Liver (tissue), 9 donors: ENCODE measurements around the gene C12orf57. TPM values are rescaled to one million over a fixed set of nuclear protein-coding genes. Genes with fewer than 3 reads are reported as not detected.

Source experiments
- DNase-seq: peaks from one replicate; pipeline ENCODE4 v3.0.0-alpha.2; 2017; ENCODE audit warnings: low spot score
- H3K27ac ChIP-seq, 2 donors: one replicate each; pipeline ENCODE4 v1.7.0; 2013; ENCODE audit warnings: inconsistent platforms in 2 of 2, low read length in 2 of 2, control low read depth in 1 of 2, low read depth in 1 of 2, mild to moderate bottlenecking in 1 of 2
- H3K27me3 ChIP-seq, 4 donors: one replicate each; pipeline versions ENCODE4 v1.6.1 to v1.7.0; 2013; ENCODE audit warnings: low read length in 3 of 4, inconsistent platforms in 1 of 4, mild to moderate bottlenecking in 1 of 4, moderate library complexity in 1 of 4; ENCODE audit not compliant: control insufficient read depth in 4 of 4, insufficient read depth in 4 of 4
- H3K36me3 ChIP-seq, 4 donors: one replicate each; pipeline versions ENCODE4 v1.6.1 to v1.7.0; 2013; ENCODE audit warnings: low read length in 3 of 4, mild to moderate bottlenecking in 3 of 4, low read depth in 1 of 4, moderate library complexity in 1 of 4; ENCODE audit not compliant: control insufficient read depth in 4 of 4, insufficient read depth in 3 of 4
- H3K4me1 ChIP-seq, 4 donors: one replicate each; pipeline versions ENCODE4 v1.6.1 to v1.7.0; 2013; ENCODE audit warnings: low read length in 3 of 4, mild to moderate bottlenecking in 3 of 4, moderate library complexity in 1 of 4; ENCODE audit not compliant: control insufficient read depth in 4 of 4, insufficient read depth in 4 of 4
- H3K4me3 ChIP-seq, 3 donors: one replicate each; pipeline versions ENCODE4 v1.6.1 to v1.7.0; 2013; ENCODE audit warnings: low read length in 3 of 3, control low read depth in 1 of 3, low read depth in 1 of 3, mild to moderate bottlenecking in 1 of 3
- H3K9ac ChIP-seq, 2 donors: one replicate each; pipeline ENCODE4 v1.7.0; 2013; ENCODE audit warnings: low read length in 2 of 2, mild to moderate bottlenecking in 2 of 2, moderate library complexity in 2 of 2, control low read depth in 1 of 2, low read depth in 1 of 2
- H3K9me3 ChIP-seq, 4 donors: one replicate each; pipeline versions ENCODE4 v1.6.1 to v1.7.0; 2013; ENCODE audit warnings: low read length in 3 of 4; ENCODE audit not compliant: control insufficient read depth in 4 of 4
- EGR1 ChIP-seq, 2 donors: IDR thresholded peaks; 2 replicates each; pipeline ENCODE4 v1.6.1; 2016 to 2018; ENCODE audit warnings: antibody characterized with exemption in 2 of 2, low read depth in 2 of 2
- HNF4A ChIP-seq, 2 donors: conservative IDR thresholded peaks; 2 replicates each; pipeline ENCODE4 v1.6.1; 2016; ENCODE audit warnings: antibody characterized with exemption in 2 of 2, mild to moderate bottlenecking in 2 of 2
- HNF4G ChIP-seq: IDR thresholded peaks from 2 replicates; pipeline ENCODE4 v1.6.1; 2016; ENCODE audit warnings: antibody characterized with exemption
- JUND ChIP-seq, 2 donors: IDR thresholded peaks; 2 replicates each; pipeline ENCODE4 v1.6.1; 2016; ENCODE audit warnings: antibody characterized with exemption in 2 of 2
- NR2F2 ChIP-seq: IDR thresholded peaks from 2 replicates; pipeline ENCODE4 v1.6.1; 2016; ENCODE audit warnings: antibody characterized with exemption
- RAD21 ChIP-seq, 2 donors: IDR thresholded peaks; 2 replicates each; pipeline ENCODE4 v1.6.1; 2016; ENCODE audit warnings: antibody characterized with exemption in 2 of 2, mild to moderate bottlenecking in 2 of 2
- RXRA ChIP-seq, 2 donors: IDR thresholded peaks; 2 replicates each; pipeline ENCODE4 v1.6.1; 2017 to 2018; ENCODE audit warnings: antibody characterized with exemption in 2 of 2, mild to moderate bottlenecking in 1 of 2
- SP1 ChIP-seq: IDR thresholded peaks from 2 replicates; pipeline ENCODE4 v1.6.1; 2018; ENCODE audit warnings: antibody characterized with exemption, mild to moderate bottlenecking
- TAF1 ChIP-seq: conservative IDR thresholded peaks from 2 replicates; pipeline ENCODE4 v1.6.1; 2016; ENCODE audit warnings: antibody characterized with exemption, mild to moderate bottlenecking
- YY1 ChIP-seq: IDR thresholded peaks from 2 replicates; pipeline ENCODE4 v1.6.1; 2016; ENCODE audit warnings: antibody characterized with exemption, mild to moderate bottlenecking
- WGBS: extraction: QIAGEN DNeasy Blood & Tissue Kit; methylation state at CpG from one replicate; pipeline ENCODE4 v1.1.7; 2013; 5-methylcytosine and 5-hydroxymethylcytosine counted together
- polyA plus RNA-seq, 2 donors: library from polyadenylated mRNA; stranded (reverse) in 1 of 2; unstranded in 1 of 2; fragments of 200-250 nt in 1 of 2; fragments of >200 nt in 1 of 2; fragmentation: Nextera tagmentation in 1 of 2; extraction: Ambion mirVana in 1 of 2; gene quantifications; one replicate each; pipeline versions ENCODE4 v1.2.1 to v1.2.3, GENCODE V29; 2013 to 2015
- total RNA-seq, 2 donors: library from RNA; depleted of rRNA; stranded (reverse); fragments of >200 nt; gene quantifications; one replicate each; pipeline ENCODE4 v1.2.3, GENCODE V29; 2014
- TF ChIP-seq, protein P1 (sequence below): IDR thresholded peaks from 2 replicates; pipeline ENCODE4 v1.6.1; 2016; ENCODE audit warnings: antibody characterized with exemption
- TF ChIP-seq, protein P2 (sequence below): fragments of 150-350 bp; IDR thresholded peaks from 2 replicates; pipeline ENCODE4 v1.5.1; 2017; ENCODE audit warnings: improper control_type of control experiment, low read depth, low read length; ENCODE audit not compliant: missing input control
- TF ChIP-seq, protein P3 (sequence below): IDR thresholded peaks from 2 replicates; pipeline ENCODE4 v1.6.1; 2016; ENCODE audit warnings: antibody characterized with exemption, mild to moderate bottlenecking
- donor health status: healthy.
- donor health status: healthy.
- donor health status: healthy.
- donor health status: healthy.
- donor health status: healthy.

Gene C12orf57
- total and polyA plus RNA-seq, 4 donors = 49.2 to 193 (median 65.7) TPM

DNA sequence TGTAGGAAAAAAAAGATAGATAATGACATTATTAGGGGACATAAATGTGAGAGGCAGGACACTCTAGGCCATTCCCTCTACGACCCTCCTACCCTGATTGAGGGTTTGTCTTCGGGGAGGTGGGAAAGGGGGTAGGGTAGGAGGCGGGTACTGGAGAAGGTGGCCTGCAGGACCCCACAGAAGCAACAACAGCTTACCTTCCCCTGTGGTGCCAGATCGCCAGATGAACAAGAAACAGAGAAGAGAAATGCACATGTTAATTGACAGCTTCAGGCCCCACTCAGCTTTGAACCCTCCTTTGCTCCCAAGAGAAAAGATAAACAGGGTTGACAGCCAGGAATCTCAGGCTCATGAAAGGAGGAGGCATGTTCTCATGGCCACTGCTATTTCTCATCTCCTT lies 21.9 kb downstream of the C12orf57 start:
- Histone ChIP-seq H3K4me1 (peaks cover 8 to 42% (median 24%) of the 10 kb centered on the region in 4 donors), H3K27me3 (no peaks in the 10 kb centered on the region), H3K36me3 (peaks cover 13 to 34% (median 28%) of the 10 kb centered on the region in 4 donors), H3K4me3 (no peak overlapping the region), H3K9me3 (no peaks in the 10 kb centered on the region), H3K9ac (no peak overlapping the region), H3K27ac (peak overlapping the region; percentile 62 to 74)
- no peak for DNase-seq
- TF ChIP-seq, protein P1, sequence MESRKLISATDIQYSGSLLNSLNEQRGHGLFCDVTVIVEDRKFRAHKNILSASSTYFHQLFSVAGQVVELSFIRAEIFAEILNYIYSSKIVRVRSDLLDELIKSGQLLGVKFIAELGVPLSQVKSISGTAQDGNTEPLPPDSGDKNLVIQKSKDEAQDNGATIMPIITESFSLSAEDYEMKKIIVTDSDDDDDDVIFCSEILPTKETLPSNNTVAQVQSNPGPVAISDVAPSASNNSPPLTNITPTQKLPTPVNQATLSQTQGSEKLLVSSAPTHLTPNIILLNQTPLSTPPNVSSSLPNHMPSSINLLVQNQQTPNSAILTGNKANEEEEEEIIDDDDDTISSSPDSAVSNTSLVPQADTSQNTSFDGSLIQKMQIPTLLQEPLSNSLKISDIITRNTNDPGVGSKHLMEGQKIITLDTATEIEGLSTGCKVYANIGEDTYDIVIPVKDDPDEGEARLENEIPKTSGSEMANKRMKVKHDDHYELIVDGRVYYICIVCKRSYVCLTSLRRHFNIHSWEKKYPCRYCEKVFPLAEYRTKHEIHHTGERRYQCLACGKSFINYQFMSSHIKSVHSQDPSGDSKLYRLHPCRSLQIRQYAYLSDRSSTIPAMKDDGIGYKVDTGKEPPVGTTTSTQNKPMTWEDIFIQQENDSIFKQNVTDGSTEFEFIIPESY = no peak
- TF ChIP-seq NR2F2 = no peak
- TF ChIP-seq SP1 = no peak
- no peak for TF ChIP-seq RXRA (IDR thresholded peaks at IDR 0.05)
- TF ChIP-seq HNF4G = no peak
- no peak for TF ChIP-seq RAD21 (IDR thresholded peaks at IDR 0.05)
- no peak for TF ChIP-seq YY1
- 81% methylated on average over 4 of the region's 4 CpGs for WGBS

DNA sequence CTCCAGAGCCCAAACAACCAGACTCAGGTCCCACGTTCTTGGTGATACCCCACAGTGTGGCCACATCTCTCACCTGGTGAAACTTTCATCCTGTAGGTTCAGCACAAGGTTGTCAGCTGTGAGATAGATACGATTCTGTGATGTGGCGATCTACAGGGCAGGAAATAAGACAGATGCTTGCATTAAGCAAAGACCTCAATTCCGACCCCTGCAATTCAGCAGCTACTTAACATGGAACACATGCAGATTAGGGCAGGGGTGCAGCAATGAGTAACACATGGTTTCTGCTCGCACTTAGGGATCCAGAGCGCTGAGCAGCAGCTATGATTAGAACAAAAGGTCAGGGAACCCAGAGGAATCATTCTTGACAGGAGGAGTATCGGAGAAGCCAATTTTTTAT lies 22.5 kb downstream of the C12orf57 start:
- Histone ChIP-seq H3K27me3 (no peaks in the 10 kb centered on the region), H3K9me3 (no peaks in the 10 kb centered on the region), H3K4me1 (peaks cover 6 to 36% (median 21%) of the 10 kb centered on the region in 4 donors), H3K4me3 (no peak overlapping the region), H3K36me3 (peaks cover 13 to 34% (median 28%) of the 10 kb centered on the region in 4 donors), H3K9ac (no peak overlapping the region), H3K27ac (no peak overlapping the region)
- TF ChIP-seq TAF1 (no peak), NR2F2 (no peak), YY1 (no peak), EGR1 (IDR thresholded peaks at IDR 0.05; ENCODE audit: low read depth in 2 of 2) (no peak), HNF4A (conservative IDR thresholded peaks at IDR 0.05) (no peak), JUND (IDR thresholded peaks at IDR 0.05) (no peak)
- TF ChIP-seq, protein P2, sequence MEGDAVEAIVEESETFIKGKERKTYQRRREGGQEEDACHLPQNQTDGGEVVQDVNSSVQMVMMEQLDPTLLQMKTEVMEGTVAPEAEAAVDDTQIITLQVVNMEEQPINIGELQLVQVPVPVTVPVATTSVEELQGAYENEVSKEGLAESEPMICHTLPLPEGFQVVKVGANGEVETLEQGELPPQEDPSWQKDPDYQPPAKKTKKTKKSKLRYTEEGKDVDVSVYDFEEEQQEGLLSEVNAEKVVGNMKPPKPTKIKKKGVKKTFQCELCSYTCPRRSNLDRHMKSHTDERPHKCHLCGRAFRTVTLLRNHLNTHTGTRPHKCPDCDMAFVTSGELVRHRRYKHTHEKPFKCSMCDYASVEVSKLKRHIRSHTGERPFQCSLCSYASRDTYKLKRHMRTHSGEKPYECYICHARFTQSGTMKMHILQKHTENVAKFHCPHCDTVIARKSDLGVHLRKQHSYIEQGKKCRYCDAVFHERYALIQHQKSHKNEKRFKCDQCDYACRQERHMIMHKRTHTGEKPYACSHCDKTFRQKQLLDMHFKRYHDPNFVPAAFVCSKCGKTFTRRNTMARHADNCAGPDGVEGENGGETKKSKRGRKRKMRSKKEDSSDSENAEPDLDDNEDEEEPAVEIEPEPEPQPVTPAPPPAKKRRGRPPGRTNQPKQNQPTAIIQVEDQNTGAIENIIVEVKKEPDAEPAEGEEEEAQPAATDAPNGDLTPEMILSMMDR = no peak
- TF ChIP-seq, protein P3, sequence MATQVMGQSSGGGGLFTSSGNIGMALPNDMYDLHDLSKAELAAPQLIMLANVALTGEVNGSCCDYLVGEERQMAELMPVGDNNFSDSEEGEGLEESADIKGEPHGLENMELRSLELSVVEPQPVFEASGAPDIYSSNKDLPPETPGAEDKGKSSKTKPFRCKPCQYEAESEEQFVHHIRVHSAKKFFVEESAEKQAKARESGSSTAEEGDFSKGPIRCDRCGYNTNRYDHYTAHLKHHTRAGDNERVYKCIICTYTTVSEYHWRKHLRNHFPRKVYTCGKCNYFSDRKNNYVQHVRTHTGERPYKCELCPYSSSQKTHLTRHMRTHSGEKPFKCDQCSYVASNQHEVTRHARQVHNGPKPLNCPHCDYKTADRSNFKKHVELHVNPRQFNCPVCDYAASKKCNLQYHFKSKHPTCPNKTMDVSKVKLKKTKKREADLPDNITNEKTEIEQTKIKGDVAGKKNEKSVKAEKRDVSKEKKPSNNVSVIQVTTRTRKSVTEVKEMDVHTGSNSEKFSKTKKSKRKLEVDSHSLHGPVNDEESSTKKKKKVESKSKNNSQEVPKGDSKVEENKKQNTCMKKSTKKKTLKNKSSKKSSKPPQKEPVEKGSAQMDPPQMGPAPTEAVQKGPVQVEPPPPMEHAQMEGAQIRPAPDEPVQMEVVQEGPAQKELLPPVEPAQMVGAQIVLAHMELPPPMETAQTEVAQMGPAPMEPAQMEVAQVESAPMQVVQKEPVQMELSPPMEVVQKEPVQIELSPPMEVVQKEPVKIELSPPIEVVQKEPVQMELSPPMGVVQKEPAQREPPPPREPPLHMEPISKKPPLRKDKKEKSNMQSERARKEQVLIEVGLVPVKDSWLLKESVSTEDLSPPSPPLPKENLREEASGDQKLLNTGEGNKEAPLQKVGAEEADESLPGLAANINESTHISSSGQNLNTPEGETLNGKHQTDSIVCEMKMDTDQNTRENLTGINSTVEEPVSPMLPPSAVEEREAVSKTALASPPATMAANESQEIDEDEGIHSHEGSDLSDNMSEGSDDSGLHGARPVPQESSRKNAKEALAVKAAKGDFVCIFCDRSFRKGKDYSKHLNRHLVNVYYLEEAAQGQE = no peak
- TF ChIP-seq, protein P1 = no peak
- WGBS = 85% methylated on average over 7 of the region's 7 CpGs
- DNase-seq = no peak
